GM19372 (cell line): ENCODE measurements around the gene DNTTIP2.
"Not testable (repeated sequence)": the region's sequence is repeated elsewhere in the genome, so short reads cannot be mapped to it uniquely, and the experiment has no call there.

Experiments
- ATAC-seq: cut with Tn5 transposase; IDR thresholded peaks from one replicate; pipeline ENCODE4 v1.9.1; 2021; ENCODE audit warnings: mild to moderate bottlenecking, low read depth, moderate library complexity; ENCODE audit not compliant: unreplicated experiment

The DNTTIP2 gene

GRCh38 chr1:93844262-93845045 is 34.6 kb downstream of the DNTTIP2 start:
- no peak for ATAC-seq

- ATAC-seq, result no peak
These were observed 36.1 kb downstream of the DNTTIP2 start for GRCh38 chr1:93842750-93843500.

- no peak for ATAC-seq
These were observed 37.2 kb downstream of the DNTTIP2 start for GRCh38 chr1:93841771-93842170.

- ATAC-seq, result no peak
These were observed 38.0 kb downstream of the DNTTIP2 start for GRCh38 chr1:93840956-93841482.

- no peak for ATAC-seq
These were observed 39.3 kb downstream of the DNTTIP2 start for GRCh38 chr1:93839753-93840152.

GRCh38 chr1:93839307-93839706 is 39.7 kb downstream of the DNTTIP2 start:
- no peak for ATAC-seq

GRCh38 chr1:93837961-93838360 is 41.0 kb downstream of the DNTTIP2 start:
- ATAC-seq, result no peak

GRCh38 chr1:93833293-93833692 is 45.7 kb downstream of the DNTTIP2 start:
- not testable (repeated sequence) for ATAC-seq

- no peak for ATAC-seq
These were observed 49.9 kb downstream of the DNTTIP2 start for GRCh38 chr1:93829061-93829460.

- no peak for ATAC-seq
These were observed 50.6 kb downstream of the DNTTIP2 start for GRCh38 chr1:93828367-93828755.

GRCh38 chr1:93827633-93828366 is 51.2 kb downstream of the DNTTIP2 start:
- no peak for ATAC-seq

- ATAC-seq, result no peak
These were observed 51.9 kb downstream of the DNTTIP2 start for GRCh38 chr1:93827128-93827527.

GRCh38 chr1:93824834-93825233 is 54.2 kb downstream of the DNTTIP2 start:
- no peak for ATAC-seq

- no peak for ATAC-seq
These were observed 56.1 kb downstream of the DNTTIP2 start for GRCh38 chr1:93822730-93823425.

GRCh38 chr1:93821423-93822144 is 57.4 kb downstream of the DNTTIP2 start:
- ATAC-seq, result no peak

- no peak for ATAC-seq
These were observed 58.2 kb downstream of the DNTTIP2 start for GRCh38 chr1:93820554-93821422.

GRCh38 chr1:93818570-93818959 is 60.4 kb downstream of the DNTTIP2 start:
- ATAC-seq, result no peak

GRCh38 chr1:93817819-93818569 is 61.0 kb downstream of the DNTTIP2 start:
- ATAC-seq, result no peak
